Fibroblast of lung (primary cell): ENCODE results near the gene SEMA4D.

Source experiments
- CTCF ChIP-seq, 2 donors: IDR thresholded peaks in 1 of 2; conservative IDR thresholded peaks in 1 of 2; 1 replicate in 1 of 2; 2 replicates in 1 of 2; pipeline ENCODE4 v1.5.1; 2011 to 2012; ENCODE audit warnings: low read length in 2 of 2, control low read depth in 1 of 2, inconsistent platforms in 1 of 2, low read depth in 1 of 2, mild to moderate bottlenecking in 1 of 2
- EZH2 ChIP-seq: IDR thresholded peaks from 2 replicates; pipeline ENCODE4 v1.5.1; 2012; ENCODE audit warnings: low read length, control low read depth, mild to moderate bottlenecking; ENCODE audit errors: missing control alignments

GRCh38 chr9:89433826-89434225, 64.1 kb downstream of the SEMA4D start:
- TF ChIP-seq CTCF (conservative IDR thresholded peaks at IDR 0.05 in 1 of 2, IDR thresholded peaks at IDR 0.05 in 1 of 2; ENCODE audit: low read depth in 1 of 2, low read length in 2 of 2) (no peak), EZH2 (no peak)
